ENCODE results near the gene DLG3. TPM values are rescaled to one million over a fixed set of nuclear protein-coding genes. Genes with fewer than 3 reads are reported as not detected.

DLG3 gene
- total RNA-seq, 1 experiment from 2014 or later: 41.7 TPM

DNA sequence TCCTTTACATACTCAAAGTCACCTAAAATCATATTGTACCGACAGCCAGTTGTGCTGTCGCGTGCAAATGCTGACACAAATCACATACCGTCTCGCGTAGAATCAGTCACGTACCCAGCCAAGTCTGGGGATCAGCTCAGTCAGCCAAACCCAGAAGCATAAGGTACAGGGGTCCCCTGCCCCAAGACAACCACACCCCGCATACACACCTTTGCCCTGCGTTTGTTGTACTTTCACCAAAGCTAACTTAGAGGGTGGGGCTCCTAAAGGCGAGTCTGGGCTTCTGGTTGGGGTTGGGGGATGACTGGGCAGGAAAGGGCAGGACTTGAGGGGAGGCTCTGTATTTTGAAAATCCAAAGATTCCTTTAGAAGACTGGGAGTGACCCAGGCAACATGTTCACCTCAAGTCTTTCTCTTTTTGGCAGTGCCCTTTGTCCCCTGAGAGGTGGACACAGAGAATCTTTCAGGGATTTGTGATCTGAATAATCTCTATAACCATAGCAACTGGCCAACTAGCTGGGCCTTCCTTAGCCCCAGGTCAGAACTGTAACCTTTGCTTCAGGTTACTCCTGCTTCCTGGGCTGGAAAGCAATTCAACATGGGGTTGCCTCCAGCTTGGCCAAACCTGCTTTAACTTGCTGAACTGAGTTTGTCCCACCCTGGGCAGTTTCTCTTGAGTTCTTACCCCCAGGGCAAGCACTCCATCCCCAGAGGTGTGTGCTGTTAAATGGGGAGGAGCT is 20.5 kb upstream of the DLG3 start:
- H3K4me1 Mint-ChIP-seq: peaks cover 30% of the 10 kb centered on the region
- ChIA-PET CTCF (interaction anchor here (1.1 to 3.8 kb wide), 2 partner anchors 10 to 150 kb away, joined by 5 to 94 read pairs; no protein-coding TSS in a partner anchor), POLR2A (interaction anchor here (1.9 kb wide), 1 partner anchor 10 kb away, joined by 20 read pairs; no protein-coding TSS in a partner anchor)
- no peaks in the 10 kb centered on the region for H3K9me3 Mint-ChIP-seq
- no peak overlapping the region for H3K27ac Mint-ChIP-seq
- H3K27me3 Mint-ChIP-seq (ENCODE audit: low read depth): no peaks in the 10 kb centered on the region
- TF ChIP-seq, protein P1, sequence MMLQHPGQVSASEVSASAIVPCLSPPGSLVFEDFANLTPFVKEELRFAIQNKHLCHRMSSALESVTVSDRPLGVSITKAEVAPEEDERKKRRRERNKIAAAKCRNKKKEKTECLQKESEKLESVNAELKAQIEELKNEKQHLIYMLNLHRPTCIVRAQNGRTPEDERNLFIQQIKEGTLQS (CRISPR knock-in tag; conservative IDR thresholded peaks at IDR 0.05): no peak
- no peak for TF ChIP-seq IRF2 (CRISPR knock-in tag; IDR thresholded peaks at IDR 0.05; ENCODE audit: borderline replicate concordance, low read depth)
- TF ChIP-seq ZNF121 (CRISPR knock-in tag; IDR thresholded peaks at IDR 0.05): no peak
- TF ChIP-seq NR2C2 (CRISPR knock-in tag; IDR thresholded peaks at IDR 0.05): no peak
- no peak for TF ChIP-seq NFATC4 (CRISPR knock-in tag; IDR thresholded peaks at IDR 0.05)
- ATAC-seq (no peak), DNase-seq (ENCODE audit: low spot score) (no peak)
- peak overlapping the region; percentile 76 for H3K4me3 Mint-ChIP-seq
- H3K36me3 Mint-ChIP-seq: peaks cover 17% of the 10 kb centered on the region

DNA sequence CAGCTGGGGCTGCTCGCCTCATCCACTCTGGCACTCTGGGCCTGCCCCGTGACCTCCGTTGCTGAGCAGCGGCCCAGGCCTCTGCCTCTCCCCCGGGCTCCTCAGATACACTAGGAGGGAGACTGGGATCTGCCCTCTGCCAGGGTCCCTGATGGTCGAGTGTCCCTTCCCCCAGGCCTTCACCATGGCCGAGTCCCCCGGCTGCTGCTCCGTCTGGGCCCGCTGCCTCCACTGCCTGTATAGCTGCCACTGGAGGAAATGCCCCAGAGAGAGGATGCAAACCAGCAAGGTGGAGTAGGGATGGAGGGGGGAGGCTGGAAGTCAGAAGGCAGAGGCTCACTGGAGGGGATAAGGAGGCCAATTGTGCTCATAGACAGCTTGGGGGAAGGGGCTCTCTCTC is 19.8 kb upstream of the DLG3 start:
- Mint-ChIP-seq H3K4me3 (no peak overlapping the region), H3K9me3 (no peaks in the 10 kb centered on the region), H3K27me3 (ENCODE audit: low read depth) (no peaks in the 10 kb centered on the region), H3K27ac (no peak overlapping the region), H3K4me1 (peaks cover 30% of the 10 kb centered on the region), H3K36me3 (peaks cover 12% of the 10 kb centered on the region)
- CTCF ChIA-PET: interaction anchor here (0.7 to 3.8 kb wide), 2 partner anchors 10 to 151 kb away, joined by 3 to 94 read pairs; no protein-coding TSS in a partner anchor
- POLR2A ChIA-PET: no interaction called here
- no peak for DNase-seq (ENCODE audit: low spot score)
- no peak for ATAC-seq
- TF ChIP-seq, protein P1 (CRISPR knock-in tag; conservative IDR thresholded peaks at IDR 0.05): no peak
- TF ChIP-seq MXD4 (CRISPR knock-in tag; IDR thresholded peaks at IDR 0.05; ENCODE audit: borderline replicate concordance): no peak
- TF ChIP-seq KAT7 (CRISPR knock-in tag; IDR thresholded peaks at IDR 0.05; ENCODE audit: borderline replicate concordance): no peak
- no peak for TF ChIP-seq PRRX2 (CRISPR knock-in tag; IDR thresholded peaks at IDR 0.05)

DNA sequence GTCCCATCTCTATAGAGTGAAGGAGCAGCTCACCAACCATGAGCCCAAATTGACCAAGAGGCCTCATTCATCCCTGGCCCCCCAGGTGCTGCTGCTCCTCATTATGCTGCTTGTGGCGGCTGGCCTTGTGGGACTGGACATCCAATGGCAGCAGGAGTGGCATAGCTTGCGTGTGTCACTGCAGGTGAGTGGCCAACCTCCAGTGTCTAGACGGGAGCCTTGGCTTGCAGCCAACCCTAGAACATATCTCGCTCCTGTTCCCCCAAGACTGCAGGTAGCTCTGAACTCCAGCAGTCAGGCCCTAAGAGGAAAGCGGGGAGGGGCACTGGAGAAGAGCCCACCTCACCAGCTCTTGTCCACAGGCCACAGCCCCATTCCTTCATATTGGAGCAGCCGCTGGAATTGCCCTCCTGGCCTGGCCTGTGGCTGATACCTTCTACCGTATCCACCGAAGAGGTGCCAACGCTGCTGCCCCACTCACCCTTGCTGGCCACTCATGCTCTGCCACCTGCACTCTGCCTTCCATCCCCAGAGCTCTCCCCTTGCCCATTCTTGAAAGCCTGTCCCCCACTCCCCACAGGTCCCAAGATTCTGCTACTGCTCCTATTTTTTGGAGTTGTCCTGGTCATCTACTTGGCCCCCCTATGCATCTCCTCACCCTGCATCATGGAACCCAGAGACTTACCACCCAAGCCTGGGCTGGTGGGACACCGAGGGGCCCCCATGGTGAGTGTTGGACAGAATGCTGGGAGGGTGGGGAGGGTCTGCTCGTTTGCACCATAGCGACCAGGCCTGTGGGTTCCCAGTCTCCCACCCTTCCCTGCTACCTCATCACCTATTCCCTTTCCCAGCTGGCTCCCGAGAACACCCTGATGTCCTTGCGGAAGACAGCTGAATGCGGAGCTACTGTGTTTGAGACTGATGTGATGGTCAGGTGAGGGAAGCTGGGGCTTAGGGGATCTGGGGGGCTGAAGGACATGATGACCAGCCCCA is 18.1 kb upstream of the DLG3 start:
- peaks cover 18% of the 10 kb centered on the region for H3K4me1 Mint-ChIP-seq
- ATAC-seq (no peak), DNase-seq (ENCODE audit: low spot score) (no peak)
- no peak overlapping the region for H3K4me3 Mint-ChIP-seq
- H3K27me3 Mint-ChIP-seq (ENCODE audit: low read depth): no peaks in the 10 kb centered on the region
- no peak overlapping the region for H3K27ac Mint-ChIP-seq
- ChIA-PET POLR2A (no interaction called here), CTCF (no interaction called here)
- H3K36me3 Mint-ChIP-seq: peaks cover 8% of the 10 kb centered on the region
- no peaks in the 10 kb centered on the region for H3K9me3 Mint-ChIP-seq
- TF ChIP-seq IRF2 (CRISPR knock-in tag; IDR thresholded peaks at IDR 0.05; ENCODE audit: borderline replicate concordance, low read depth) (no peak), GABPB1 (CRISPR knock-in tag; IDR thresholded peaks at IDR 0.05) (no peak), EMX1 (CRISPR knock-in tag; IDR thresholded peaks at IDR 0.05) (no peak), CREB1 (CRISPR knock-in tag; IDR thresholded peaks at IDR 0.05) (no peak), CBFB (CRISPR knock-in tag; IDR thresholded peaks at IDR 0.05; ENCODE audit: low read depth) (no peak)
- TF ChIP-seq, protein P2, sequence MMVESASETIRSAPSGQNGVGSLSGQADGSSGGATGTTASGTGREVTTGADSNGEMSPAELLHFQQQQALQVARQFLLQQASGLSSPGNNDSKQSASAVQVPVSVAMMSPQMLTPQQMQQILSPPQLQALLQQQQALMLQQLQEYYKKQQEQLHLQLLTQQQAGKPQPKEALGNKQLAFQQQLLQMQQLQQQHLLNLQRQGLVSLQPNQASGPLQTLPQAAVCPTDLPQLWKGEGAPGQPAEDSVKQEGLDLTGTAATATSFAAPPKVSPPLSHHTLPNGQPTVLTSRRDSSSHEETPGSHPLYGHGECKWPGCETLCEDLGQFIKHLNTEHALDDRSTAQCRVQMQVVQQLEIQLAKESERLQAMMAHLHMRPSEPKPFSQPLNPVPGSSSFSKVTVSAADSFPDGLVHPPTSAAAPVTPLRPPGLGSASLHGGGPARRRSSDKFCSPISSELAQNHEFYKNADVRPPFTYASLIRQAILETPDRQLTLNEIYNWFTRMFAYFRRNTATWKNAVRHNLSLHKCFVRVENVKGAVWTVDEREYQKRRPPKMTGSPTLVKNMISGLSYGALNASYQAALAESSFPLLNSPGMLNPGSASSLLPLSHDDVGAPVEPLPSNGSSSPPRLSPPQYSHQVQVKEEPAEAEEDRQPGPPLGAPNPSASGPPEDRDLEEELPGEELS (CRISPR knock-in tag; IDR thresholded peaks at IDR 0.05): no peak
- TF ChIP-seq, protein P3, sequence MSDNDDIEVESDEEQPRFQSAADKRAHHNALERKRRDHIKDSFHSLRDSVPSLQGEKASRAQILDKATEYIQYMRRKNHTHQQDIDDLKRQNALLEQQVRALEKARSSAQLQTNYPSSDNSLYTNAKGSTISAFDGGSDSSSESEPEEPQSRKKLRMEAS (CRISPR knock-in tag; IDR thresholded peaks at IDR 0.05): no peak
- TF ChIP-seq, protein P4, sequence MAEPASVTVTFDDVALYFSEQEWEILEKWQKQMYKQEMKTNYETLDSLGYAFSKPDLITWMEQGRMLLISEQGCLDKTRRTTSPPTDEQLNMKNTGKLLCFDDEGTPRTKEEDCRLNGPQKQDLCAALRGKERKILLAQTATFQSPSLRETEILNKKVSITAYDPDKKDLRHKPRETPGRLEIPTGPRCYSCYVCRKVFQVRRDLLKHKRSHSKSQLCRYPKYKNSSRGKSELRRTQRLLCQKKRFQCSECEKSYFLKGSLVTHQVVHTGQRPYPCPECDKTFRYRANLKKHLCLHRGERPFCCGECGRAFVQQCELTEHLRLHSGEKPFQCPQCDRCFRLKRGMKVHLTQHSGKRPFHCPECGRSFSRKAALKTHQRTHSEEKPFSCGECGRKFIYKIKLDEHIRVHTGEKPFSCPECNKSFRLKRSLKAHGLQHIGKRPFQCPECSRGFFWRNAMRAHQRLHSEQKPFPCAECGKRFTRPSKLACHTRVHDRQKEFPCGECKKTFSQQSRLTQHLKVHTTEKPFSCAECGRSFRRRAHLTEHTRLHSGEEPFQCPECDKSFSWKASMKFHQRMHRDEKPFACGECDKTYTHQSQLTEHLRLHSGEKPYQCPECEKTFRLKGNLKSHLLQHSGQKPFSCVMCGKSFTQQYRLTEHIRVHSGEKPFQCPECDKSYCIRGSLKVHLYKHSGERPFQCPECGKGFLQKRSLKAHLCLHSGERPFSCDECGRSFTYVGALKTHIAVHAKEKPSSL (CRISPR knock-in tag; conservative IDR thresholded peaks at IDR 0.05): no peak
- TF ChIP-seq, protein P5, sequence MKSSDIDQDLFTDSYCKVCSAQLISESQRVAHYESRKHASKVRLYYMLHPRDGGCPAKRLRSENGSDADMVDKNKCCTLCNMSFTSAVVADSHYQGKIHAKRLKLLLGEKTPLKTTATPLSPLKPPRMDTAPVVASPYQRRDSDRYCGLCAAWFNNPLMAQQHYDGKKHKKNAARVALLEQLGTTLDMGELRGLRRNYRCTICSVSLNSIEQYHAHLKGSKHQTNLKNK (CRISPR knock-in tag; IDR thresholded peaks at IDR 0.05): no peak
- TF ChIP-seq, protein P6, sequence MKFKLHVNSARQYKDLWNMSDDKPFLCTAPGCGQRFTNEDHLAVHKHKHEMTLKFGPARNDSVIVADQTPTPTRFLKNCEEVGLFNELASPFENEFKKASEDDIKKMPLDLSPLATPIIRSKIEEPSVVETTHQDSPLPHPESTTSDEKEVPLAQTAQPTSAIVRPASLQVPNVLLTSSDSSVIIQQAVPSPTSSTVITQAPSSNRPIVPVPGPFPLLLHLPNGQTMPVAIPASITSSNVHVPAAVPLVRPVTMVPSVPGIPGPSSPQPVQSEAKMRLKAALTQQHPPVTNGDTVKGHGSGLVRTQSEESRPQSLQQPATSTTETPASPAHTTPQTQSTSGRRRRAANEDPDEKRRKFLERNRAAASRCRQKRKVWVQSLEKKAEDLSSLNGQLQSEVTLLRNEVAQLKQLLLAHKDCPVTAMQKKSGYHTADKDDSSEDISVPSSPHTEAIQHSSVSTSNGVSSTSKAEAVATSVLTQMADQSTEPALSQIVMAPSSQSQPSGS (CRISPR knock-in tag; IDR thresholded peaks at IDR 0.05; ENCODE audit: borderline replicate concordance, low read depth): no peak
- TF ChIP-seq, protein P7, sequence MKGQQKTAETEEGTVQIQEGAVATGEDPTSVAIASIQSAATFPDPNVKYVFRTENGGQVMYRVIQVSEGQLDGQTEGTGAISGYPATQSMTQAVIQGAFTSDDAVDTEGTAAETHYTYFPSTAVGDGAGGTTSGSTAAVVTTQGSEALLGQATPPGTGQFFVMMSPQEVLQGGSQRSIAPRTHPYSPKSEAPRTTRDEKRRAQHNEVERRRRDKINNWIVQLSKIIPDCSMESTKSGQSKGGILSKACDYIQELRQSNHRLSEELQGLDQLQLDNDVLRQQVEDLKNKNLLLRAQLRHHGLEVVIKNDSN (CRISPR knock-in tag; IDR thresholded peaks at IDR 0.05): no peak

Measured in WTC11 (cell line).